Activated T-cell treated with anti-CD3 and anti-CD28 coated beads for 4 hours (primary cell): ENCODE measurements around the gene HOMER3.
A peak's percentile ranks its signal among the peaks of the same experiment; 100 is the strongest.

Source experiments
- DNase-seq: peaks from one replicate; pipeline ENCODE4 v3.0.0-alpha.2; 2020

Gene HOMER3

DNA sequence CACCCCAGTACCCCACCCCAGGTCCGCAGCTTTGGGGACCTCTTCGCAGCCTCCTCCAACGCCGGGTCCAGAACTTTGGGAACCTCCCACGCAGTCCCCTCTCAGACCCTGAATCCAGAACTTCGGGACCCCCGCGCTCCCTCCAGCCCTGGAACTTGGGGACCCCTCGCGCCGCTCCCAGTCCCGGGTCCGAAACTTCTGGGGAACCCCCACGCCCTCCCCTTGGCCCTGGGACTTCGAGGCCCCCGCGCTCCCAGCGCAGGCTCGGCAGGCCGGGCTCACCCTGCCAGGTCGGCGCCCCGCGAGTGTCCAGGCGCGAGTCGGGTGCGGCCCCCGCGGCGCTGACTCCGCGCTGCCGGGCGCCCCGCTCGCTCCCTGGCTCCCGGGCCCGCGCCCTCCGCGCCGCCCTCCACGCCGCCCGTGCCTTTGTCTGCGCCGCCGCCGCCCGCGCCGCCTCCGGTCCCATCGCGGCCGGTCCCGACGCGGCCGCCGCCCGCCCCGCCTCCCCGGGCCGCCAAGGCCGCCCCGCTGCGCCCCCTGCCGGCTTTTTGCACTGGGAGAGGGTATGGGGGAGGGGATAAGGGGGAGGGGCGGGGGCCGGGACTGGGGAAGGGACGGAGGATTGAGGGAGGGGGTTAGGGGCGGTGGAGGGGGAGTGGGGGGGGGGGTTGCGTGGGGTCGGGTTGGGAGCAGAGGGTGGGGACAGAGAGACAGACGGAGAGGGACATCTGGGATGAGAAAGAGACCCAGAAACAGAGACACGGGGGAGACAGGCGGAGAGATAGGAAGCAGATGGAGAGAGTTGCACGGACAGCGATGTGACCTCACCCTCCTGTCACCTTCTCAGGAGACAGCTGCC, at the start of gene HOMER3:
HOMER3 (minus strand) TSS at position 449 of the 859 bp plus-strand sequence. CDS start 2,235 bp downstream, outside the sequence.
- DNase-seq: peak; percentile 72

GRCh38 chr19:18990128-18990708, 49.2 kb upstream of the HOMER3 start:
- no peak for DNase-seq

DNA sequence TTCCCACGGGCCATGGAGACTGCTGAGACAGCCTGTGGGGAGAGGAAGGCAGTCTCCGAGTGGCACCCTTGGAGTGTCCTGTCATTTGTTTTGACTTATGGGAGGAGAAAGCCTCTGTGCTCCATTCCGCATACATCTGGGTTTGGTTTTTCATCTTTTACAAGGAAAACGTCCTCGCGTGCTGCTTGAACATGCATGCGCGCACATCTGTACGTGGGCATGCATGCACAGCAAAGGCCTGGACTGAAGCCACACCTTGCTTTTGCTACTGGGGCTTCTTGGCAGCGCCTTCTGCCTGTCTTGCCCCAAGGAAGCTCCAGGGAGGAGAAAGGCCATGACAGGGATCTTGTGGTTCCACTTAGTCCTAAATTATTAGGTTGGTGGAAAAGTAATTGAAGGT, 48.3 kb upstream of the HOMER3 start:
- no peak for DNase-seq

- DNase-seq: no peak
These were observed 46.4 kb upstream of the HOMER3 start for GRCh38 chr19:18987456-18987855.

DNA sequence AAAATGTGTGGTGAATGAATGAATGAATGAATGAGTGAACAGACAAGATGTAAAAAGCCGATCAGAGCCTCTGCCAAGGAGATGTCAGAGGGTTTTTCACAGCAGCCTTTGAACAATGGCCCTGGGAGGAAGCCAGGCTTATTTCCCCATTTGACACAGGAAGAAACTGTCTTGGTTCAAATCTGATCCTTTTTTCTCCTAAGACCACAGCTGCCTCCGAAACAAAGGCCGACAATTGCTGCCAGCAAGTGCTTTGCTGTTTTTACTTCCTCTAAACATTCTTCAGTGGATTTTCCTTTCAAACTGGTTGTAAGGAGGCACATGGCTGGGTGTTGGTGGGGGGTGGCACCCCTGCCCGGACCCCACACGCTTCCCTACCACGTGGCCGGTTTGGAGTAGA, 44.2 kb upstream of the HOMER3 start:
- no peak for DNase-seq

DNA sequence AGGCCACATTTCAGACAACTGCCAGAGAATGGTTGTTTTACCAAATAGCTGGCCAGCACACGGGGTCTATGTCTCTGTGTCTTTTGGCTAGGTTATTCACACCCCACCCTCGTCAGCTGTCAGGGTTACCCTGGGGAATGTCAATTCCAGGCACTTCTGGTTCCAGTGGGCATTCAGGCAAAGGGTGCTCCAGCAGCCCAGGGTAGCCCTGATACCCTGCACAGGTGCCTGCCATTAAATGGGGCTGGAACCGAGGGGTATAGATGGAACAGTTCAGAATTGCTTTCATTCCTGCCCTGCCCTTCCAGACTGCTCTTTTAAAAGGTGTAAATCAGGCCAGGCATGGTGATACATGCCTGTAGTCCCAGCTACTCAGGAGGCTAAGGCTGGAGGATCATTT, 43.2 kb upstream of the HOMER3 start:
- DNase-seq: no peak

DNA sequence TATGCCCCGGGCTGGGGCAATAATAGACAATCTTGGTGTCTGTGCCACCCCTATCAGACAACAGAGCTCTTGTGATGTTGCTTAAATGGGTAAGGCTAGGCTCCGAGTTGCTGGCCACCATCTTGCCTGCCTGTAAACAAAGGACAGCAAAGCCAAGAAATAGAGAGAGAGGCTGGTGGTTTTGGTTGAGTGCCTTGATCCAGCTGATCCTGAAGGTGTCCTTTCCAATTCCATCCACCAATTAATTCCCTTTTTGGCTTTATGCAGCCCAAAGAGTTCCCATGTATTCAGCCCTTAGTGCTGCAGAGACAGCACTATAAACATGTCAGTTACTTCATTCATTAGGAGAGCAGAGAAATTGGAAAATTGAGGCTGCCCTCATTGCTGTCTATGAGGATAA, 41.7 kb upstream of the HOMER3 start:
- DNase-seq: no peak

GRCh38 chr19:18980432-18981020, 39.5 kb upstream of the HOMER3 start:
- DNase-seq: no peak

DNA sequence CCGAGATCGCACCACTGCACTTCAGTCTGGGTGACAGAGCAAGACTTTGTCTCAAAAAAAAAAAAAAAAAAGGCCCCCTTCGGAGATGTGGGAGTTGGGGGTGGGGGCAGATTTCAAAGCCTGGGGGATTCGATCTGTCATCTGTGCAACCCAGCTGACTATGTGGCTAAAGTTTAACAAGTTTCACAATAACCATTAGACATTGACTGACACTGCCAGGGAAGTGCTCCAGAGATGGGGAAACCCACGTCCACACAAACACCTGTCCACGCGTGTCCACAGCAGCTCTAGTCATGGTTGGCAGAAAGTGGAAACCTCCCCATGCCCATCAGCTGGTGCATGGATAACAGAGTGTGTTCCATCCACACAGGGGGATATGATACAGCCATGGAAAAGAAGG, 37.6 kb upstream of the HOMER3 start:
- no peak for DNase-seq

DNA sequence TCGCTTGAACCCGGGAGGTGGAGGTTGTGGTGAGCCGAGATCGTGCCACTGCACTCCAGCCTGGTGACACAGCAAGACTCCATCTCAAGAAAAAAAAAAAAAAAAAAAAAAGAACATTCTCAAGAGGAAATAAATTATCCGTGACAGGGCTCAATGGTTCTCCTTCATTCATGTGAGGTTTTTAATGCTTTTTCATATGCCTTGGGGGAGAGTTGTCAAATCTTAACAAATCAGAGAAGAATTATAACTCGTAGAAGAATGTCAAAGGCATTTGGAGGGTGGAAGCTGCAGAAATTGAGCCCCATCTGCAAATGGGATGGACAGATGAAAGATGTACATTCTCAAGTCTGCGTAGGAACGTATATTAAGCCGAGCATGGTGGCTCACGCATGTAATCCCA, 34.9 kb upstream of the HOMER3 start:
- no peak for DNase-seq

DNA sequence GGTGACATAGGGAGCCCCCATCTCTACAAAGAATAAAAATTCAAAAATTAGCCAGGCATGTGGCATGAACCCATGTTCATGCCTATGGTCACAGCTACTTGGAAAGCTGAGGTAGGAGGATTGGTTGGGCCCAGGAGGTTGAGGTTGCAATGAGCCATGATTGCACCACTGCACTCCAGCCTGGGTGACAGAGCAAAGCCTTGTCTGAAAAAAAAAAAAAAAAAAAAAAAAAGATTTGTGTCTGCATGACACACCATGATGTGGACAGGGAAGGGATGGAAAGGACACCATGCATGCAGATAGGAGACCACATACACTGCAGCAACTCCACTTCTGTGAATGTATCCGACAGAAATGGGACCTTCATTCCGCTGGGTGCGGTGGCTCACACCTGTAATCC, 34.0 kb upstream of the HOMER3 start:
- no peak for DNase-seq

GRCh38 chr19:18972851-18973250, 31.8 kb upstream of the HOMER3 start:
- no peak for DNase-seq

- DNase-seq: no peak
These were observed 31.3 kb upstream of the HOMER3 start for GRCh38 chr19:18972301-18972811.

DNA sequence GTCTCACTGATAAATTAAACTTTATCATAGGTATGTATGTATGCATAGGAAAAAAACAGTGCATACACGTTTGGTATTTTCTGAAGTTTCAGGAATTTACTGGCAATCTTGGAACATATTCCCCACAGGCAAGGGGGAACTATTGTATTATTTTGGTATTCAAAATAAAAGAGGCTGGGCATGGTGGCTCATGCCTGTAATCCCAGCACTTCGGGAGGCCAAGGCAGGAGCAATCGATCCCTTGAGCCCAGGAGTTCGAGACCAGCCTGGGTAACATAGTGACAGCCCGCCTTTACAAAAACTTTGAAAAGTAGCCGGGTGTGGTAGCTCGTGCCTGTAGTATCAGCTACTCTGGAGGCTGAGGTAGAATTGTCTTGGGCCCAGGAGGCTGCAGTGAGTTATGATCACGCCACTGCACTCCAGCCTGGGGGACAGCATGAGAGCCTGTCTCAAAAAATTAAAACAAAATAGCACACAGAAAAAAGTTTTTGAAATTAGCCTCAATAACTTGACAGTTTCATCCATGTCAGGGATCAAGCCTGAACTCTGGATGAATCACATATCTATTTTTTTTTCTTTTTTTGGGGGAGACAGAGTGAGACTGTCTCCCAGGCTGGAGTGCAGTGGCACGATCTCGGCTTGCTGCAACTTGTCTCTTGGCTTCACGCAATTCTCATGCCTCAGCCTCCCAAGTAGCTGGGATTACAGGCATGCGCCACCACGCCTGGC, 29.1 kb upstream of the HOMER3 start:
- DNase-seq: no peak

GRCh38 chr19:18967358-18968146, 26.5 kb upstream of the HOMER3 start:
- no peak for DNase-seq

DNA sequence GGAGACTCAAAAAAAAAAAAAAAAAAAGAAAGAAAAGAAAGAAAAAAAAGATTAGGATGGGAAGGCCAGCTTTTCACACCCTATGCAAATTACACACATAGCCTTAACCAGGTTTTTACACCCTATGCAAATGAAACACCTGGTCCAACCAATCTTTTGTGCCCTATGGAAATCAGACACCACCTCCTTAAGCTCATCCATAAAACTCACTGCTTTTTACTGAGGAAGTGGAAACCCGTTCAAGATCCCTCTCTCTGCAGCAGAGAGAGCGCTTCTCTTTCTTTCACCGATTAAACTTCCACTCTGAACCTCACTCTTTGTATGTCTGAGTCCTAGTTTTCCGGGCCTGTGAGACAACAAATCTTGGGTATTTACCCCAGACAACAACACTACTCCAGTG, 25.3 kb upstream of the HOMER3 start:
- no peak for DNase-seq

DNA sequence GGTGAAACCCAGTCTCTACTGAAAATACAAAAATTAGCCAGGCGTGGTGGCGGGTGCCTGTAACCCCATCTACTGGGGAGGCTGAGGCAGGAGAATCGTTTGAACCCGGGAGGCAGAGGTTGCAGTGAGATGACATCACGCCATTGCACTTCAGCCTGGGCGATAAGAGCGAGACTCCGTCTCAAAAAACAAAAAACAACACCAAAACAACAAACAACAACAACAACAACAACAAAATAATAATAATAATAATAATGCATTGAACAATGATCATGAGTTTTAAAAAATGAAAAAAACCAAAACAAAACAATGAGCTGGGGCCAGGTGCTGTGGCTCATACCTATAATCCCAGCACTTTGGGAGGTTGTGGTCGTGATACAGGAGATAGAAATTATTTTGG, 23.1 kb upstream of the HOMER3 start:
- no peak for DNase-seq

DNA sequence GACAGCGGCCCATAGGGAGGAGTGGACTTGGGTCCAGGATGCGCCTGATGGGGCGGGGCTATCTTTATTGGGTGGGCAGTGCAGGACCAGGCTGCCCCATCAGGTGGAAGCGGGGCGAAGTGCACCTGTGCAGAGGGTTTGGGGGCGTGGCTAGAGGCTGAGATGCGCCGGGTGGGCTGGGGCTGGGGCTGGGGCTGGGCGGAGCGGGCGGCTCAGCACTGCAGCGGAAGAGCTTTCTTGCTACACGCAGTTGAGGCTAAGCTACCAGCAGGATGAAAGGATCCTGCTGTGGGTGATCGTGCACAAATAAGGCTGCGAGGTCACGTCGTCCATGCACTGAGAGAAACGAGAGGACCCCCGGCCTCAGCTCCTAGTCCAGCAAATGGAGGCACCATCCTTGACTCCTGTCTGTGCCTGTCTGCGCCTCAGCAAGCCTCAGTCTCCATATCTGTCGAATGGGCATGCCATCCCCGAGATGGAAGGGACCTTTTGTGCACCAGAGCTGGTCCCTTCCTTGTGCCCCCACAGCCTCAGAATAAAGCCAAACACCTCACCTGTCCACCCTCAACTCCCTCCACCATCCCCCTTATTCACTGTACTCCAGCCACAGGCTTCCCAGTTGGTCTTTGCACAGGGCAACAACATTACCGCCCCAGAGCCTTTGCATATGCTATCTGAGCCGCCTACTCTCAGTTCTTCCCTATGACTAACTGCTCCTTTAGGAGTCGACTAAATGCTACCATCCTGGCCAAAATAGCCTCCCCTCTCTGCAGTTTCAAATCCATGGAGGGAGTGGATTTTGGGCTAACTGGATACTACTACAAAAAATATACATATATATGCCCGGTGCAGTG, 21.0 kb upstream of the HOMER3 start:
- no peak for DNase-seq

- no peak for DNase-seq
These were observed 19.4 kb upstream of the HOMER3 start for GRCh38 chr19:18960370-18960769.

DNA sequence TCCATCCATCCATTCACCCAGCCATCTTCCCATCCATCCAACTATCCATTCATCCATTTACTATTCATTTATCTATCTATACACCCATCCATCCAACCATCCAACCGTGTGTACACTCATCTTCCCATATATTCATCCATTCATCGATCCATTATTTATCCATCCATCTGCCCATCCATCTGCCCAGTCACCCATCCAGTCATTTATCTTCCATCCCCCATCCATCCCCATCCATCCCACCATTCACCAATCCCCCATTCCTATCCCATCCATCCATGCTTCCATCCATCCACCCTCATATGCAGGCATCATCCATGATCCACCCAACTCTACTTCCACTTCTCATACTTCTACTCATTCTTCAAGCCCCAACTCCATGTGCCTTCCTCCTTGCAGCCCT, 14.0 kb upstream of the HOMER3 start:
- no peak for DNase-seq

GRCh38 chr19:18954094-18954493, 13.1 kb upstream of the HOMER3 start:
- no peak for DNase-seq
